B cell (primary cell): Measurements from ENCODE around the gene GUCA2B. TPM values are rescaled to one million over a fixed set of nuclear protein-coding genes. Genes with fewer than 3 reads are reported as not detected.

Experiments used
- ATAC-seq: fragments of 200-7000 bp; cut with Tn5 transposase; one replicate; pipeline ENCODE4 v1.10.0; 2021; ENCODE audit warnings: low read depth, mild to moderate bottlenecking, moderate number of reproducible peaks, moderate library complexity
- CTCF ChIA-PET: fragments of 350-600 bp; sonication (Branson Sonifier 250); formaldehyde crosslinking; loops from one replicate; lab custom pipeline; 2021; ENCODE audit warnings: antibody characterized with exemption, inconsistent platforms; lab: Charles Lee
- POLR2A ChIA-PET: fragments of 350-600 bp; sonication (Branson Sonifier 250); formaldehyde crosslinking; loops from one replicate; lab custom pipeline; 2021; ENCODE audit warnings: antibody characterized with exemption; lab: Charles Lee
- DNase-seq: peaks from one replicate; pipeline ENCODE4 v3.0.0; 2013
- H2AFZ ChIP-seq: 2 replicates; pipeline ENCODE4 v1.6.1; 2012; ENCODE audit warnings: mild to moderate bottlenecking, low read depth, low read length; ENCODE audit not compliant: insufficient read depth, poor library complexity, severe bottlenecking
- H3K27ac ChIP-seq, 2 donors: 1 replicate in 1 of 2; 2 replicates in 1 of 2; pipeline ENCODE4 v1.5.1; 2012 to 2013; ENCODE audit warnings: low read length in 2 of 2, mild to moderate bottlenecking in 2 of 2, moderate library complexity in 1 of 2
- H3K27me3 ChIP-seq, 4 experiments: fragments of 200-600 bp in 1 of 4; sonication (generic) in 1 of 4; replicated peaks in 1 of 4; 1 replicate in 2 of 4; 2 replicates in 2 of 4; pipeline versions ENCODE4 v1.6.1 to v1.7.0; 2013 to 2016; ENCODE audit warnings: low read length in 3 of 4, mild to moderate bottlenecking in 2 of 4, mixed read lengths in 1 of 4, moderate library complexity in 1 of 4; ENCODE audit not compliant: insufficient read depth in 4 of 4, control insufficient read depth in 3 of 4; ENCODE audit errors: control extremely low read depth in 1 of 4
- H3K36me3 ChIP-seq, 2 experiments: replicated peaks in 1 of 2; 1 replicate in 1 of 2; 2 replicates in 1 of 2; pipeline versions ENCODE4 v1.6.1 to v1.7.1; 2013; ENCODE audit warnings: low read length in 1 of 2; ENCODE audit not compliant: insufficient read depth in 2 of 2, control insufficient read depth in 1 of 2; ENCODE audit errors: control extremely low read depth in 1 of 2, extremely low read depth in 1 of 2
- H3K4me1 ChIP-seq, 2 donors: fragments of 200-600 bp in 1 of 2; sonication (generic) in 1 of 2; 1 replicate in 1 of 2; 2 replicates in 1 of 2; pipeline versions ENCODE4 v1.5.1 to v1.6.1; 2013 to 2017; ENCODE audit warnings: low read length in 2 of 2; ENCODE audit not compliant: control insufficient read depth in 2 of 2, insufficient read depth in 2 of 2
- H3K4me2 ChIP-seq: replicated peaks from 2 replicates; pipeline ENCODE3; 2012; ENCODE audit warnings: mild to moderate bottlenecking, low read depth, low read length; ENCODE audit not compliant: poor library complexity, severe bottlenecking
- H3K4me3 ChIP-seq, 5 experiments: fragments of 200-600 bp in 1 of 5; sonication (generic) in 1 of 5; 1 replicate in 3 of 5; 2 replicates in 2 of 5; pipeline versions ENCODE4 v1.5.1 to v1.7.0; 2011 to 2016; ENCODE audit warnings: low read length in 4 of 5, mild to moderate bottlenecking in 4 of 5, low read depth in 2 of 5, control low read depth in 1 of 5, moderate library complexity in 1 of 5; ENCODE audit not compliant: insufficient read depth in 1 of 5; ENCODE audit errors: control extremely low read depth in 1 of 5, extremely low read depth in 1 of 5
- H3K79me2 ChIP-seq: fragments of 200-600 bp; sonication (generic); one replicate; pipeline ENCODE4 v1.6.0; 2016; ENCODE audit warnings: low read length; ENCODE audit not compliant: control insufficient read depth, insufficient read depth
- H3K9ac ChIP-seq: fragments of 200-600 bp; sonication (generic); 2 replicates; pipeline ENCODE4 v1.6.1; 2017; ENCODE audit warnings: mild to moderate bottlenecking, low read length, moderate library complexity
- H3K9me3 ChIP-seq, 3 donors: one replicate each; pipeline versions ENCODE4 v1.6.1 to v1.7.1; 2013; ENCODE audit warnings: low read length in 2 of 3; ENCODE audit not compliant: control insufficient read depth in 2 of 3, insufficient read depth in 1 of 3; ENCODE audit errors: control extremely low read depth in 1 of 3
- H4K20me1 ChIP-seq: 2 replicates; pipeline ENCODE4 v1.6.0; 2012; ENCODE audit warnings: mild to moderate bottlenecking, low read length; ENCODE audit not compliant: insufficient read depth, control insufficient read depth, poor library complexity, severe bottlenecking
- H3K27ac Mint-ChIP-seq: one replicate; pipeline ENCODE4 v1.8.0; 2021; ENCODE audit warnings: mixed read lengths
- H3K27me3 Mint-ChIP-seq: one replicate; pipeline ENCODE4 v1.8.0; 2021; ENCODE audit warnings: mixed read lengths
- H3K4me1 Mint-ChIP-seq: one replicate; pipeline ENCODE4 v1.8.0; 2021; ENCODE audit warnings: mixed read lengths
- H3K4me3 Mint-ChIP-seq: one replicate; pipeline ENCODE4 v1.8.0; 2021; ENCODE audit warnings: mixed read lengths
- H3K9me3 Mint-ChIP-seq: one replicate; pipeline ENCODE4 v1.8.0; 2022; ENCODE audit warnings: mixed read lengths; ENCODE audit not compliant: insufficient read depth
- EZH2 ChIP-seq: IDR thresholded peaks from 2 replicates; pipeline ENCODE4 v1.6.1; 2012; ENCODE audit warnings: borderline replicate concordance, low read depth, mild to moderate bottlenecking, moderate library complexity, low read length; ENCODE audit not compliant: insufficient read depth, poor library complexity, severe bottlenecking
- WGBS: methylation state at CpG from one replicate; pipeline ENCODE4 v1.1.5; 2013; ENCODE audit warnings: missing lambda C conversion rate; ENCODE audit not compliant: insufficient coverage; 5-methylcytosine and 5-hydroxymethylcytosine counted together
- intact Hi-C: fragments of 100-400 bp; cut with micrococcal nuclease; formaldehyde crosslinking; loops from one replicate; pipeline ENCODE4 v1.10.0; 2022
- polyA plus RNA-seq: library from polyadenylated mRNA; depleted of rRNA; stranded (reverse); fragments of >200 nt; gene quantifications from 2 replicates; pipeline ENCODE4 v1.2.3, GENCODE V29; 2012
- total RNA-seq, 2 donors: library from RNA; stranded (reverse); fragments of 120-200 nt in 1 of 2; gene quantifications; 1 replicate in 1 of 2; 2 replicates in 1 of 2; pipeline versions ENCODE4 v1.2.3 to v1.2.4, GENCODE V29; 2013 to 2022
- TF ChIP-seq, protein P1 (sequence below): fragments of 200-600 bp; IDR thresholded peaks from one replicate; pipeline ENCODE4 v1.8.0; 2022; ENCODE audit warnings: antibody characterized with exemption, mild to moderate bottlenecking

GUCA2B gene
- total and polyA plus RNA-seq, 2 donors (not counting 1 experiment from before 2014, with no cell fraction given) = not detected

DNA sequence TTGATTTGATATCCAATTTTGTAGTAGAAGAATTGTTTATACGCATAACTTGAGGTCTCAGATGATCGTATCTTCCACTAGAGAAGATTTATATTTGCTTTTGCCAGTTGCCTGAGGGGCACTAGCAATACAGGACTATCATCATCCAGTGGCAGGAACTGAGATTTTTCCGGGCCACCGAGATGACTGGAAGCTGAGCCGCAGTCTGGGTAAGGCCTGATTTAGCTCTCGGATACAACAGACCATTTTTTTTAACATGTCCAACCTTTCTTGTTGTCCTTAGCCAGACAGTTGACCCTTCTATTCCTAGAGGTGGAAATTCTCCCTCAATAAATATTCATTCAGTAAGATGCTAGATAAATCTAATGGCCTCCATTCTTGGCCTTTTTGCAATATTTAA lies 25.4 kb upstream of the GUCA2B start:
- DNase-seq (no peak), ATAC-seq (no peak)
- Mint-ChIP-seq H3K4me3 (no peak overlapping the region), H3K4me1 (no peaks in the 10 kb centered on the region), H3K27me3 (peaks cover 28% of the 10 kb centered on the region), H3K27ac (no peak overlapping the region), H3K9me3 (no peaks in the 10 kb centered on the region)
- Histone ChIP-seq H4K20me1 (no peaks in the 10 kb centered on the region), H3K4me3 (no peak overlapping the region), H3K4me1 (no peaks in the 10 kb centered on the region), H3K27me3 (peaks cover 0 to 5% (median 1%) of the 10 kb centered on the region in 4 experiments), H3K27ac (no peak overlapping the region), H2AFZ (no peak overlapping the region), H3K36me3 (no peaks in the 10 kb centered on the region), H3K4me2 (no peak overlapping the region), H3K9ac (no peak overlapping the region), H3K9me3 (no peaks in the 10 kb centered on the region), H3K79me2 (no peaks in the 10 kb centered on the region)
- ChIA-PET POLR2A (no interaction called here), CTCF (interaction anchor here (1.2 kb wide), 1 partner anchor 9 kb away, joined by 3 read pairs; no protein-coding TSS in a partner anchor)
- intact Hi-C loops = no loop called here
- TF ChIP-seq, protein P1, sequence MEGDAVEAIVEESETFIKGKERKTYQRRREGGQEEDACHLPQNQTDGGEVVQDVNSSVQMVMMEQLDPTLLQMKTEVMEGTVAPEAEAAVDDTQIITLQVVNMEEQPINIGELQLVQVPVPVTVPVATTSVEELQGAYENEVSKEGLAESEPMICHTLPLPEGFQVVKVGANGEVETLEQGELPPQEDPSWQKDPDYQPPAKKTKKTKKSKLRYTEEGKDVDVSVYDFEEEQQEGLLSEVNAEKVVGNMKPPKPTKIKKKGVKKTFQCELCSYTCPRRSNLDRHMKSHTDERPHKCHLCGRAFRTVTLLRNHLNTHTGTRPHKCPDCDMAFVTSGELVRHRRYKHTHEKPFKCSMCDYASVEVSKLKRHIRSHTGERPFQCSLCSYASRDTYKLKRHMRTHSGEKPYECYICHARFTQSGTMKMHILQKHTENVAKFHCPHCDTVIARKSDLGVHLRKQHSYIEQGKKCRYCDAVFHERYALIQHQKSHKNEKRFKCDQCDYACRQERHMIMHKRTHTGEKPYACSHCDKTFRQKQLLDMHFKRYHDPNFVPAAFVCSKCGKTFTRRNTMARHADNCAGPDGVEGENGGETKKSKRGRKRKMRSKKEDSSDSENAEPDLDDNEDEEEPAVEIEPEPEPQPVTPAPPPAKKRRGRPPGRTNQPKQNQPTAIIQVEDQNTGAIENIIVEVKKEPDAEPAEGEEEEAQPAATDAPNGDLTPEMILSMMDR = no peak
- no peak for TF ChIP-seq EZH2
- 96% methylated on average over 5 of the region's 6 CpGs for whole genome bisulfite sequencing

DNA sequence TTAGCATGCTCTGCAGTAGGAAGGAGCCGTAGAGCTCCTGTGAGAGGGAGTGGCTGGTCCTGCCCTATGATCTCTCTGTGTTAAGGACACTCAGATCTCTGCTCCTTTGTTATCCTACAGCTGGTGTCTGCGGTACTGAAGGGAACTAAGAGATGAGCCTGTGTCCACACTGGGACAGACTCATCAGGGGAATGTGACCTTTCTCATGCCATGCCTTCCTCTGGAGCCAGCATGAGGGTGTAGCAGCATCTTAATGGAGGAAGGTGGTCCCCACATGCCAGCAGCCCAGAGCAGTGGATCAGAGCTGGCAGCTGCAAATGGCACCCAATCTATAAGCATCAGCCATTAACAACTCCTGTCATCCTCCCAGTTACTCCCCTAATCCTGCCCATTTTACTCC lies 24.7 kb upstream of the GUCA2B start:
- no peaks in the 10 kb centered on the region for H3K4me1 Mint-ChIP-seq
- no peak overlapping the region for H3K27ac Mint-ChIP-seq
- Histone ChIP-seq H3K9me3 (no peaks in the 10 kb centered on the region), H3K4me2 (no peak overlapping the region), H3K9ac (no peak overlapping the region), H4K20me1 (no peaks in the 10 kb centered on the region), H2AFZ (no peak overlapping the region), H3K27me3 (peaks cover 0 to 5% (median 1%) of the 10 kb centered on the region in 4 experiments), H3K27ac (no peak overlapping the region), H3K79me2 (no peaks in the 10 kb centered on the region), H3K4me1 (no peaks in the 10 kb centered on the region), H3K4me3 (no peak overlapping the region), H3K36me3 (no peaks in the 10 kb centered on the region)
- 100% methylated on average over 1 of the region's 2 CpGs for WGBS
- no peak for ATAC-seq
- no peak for DNase-seq
- intact Hi-C loops = no loop called here
- ChIA-PET POLR2A (no interaction called here), CTCF (interaction anchor here (0.9 to 1.2 kb wide), 2 partner anchors 9 to 46 kb away, joined by 3 read pairs; no protein-coding TSS in a partner anchor)
- TF ChIP-seq, protein P1 = no peak
- no peak for TF ChIP-seq EZH2
- H3K9me3 Mint-ChIP-seq = no peaks in the 10 kb centered on the region
- H3K27me3 Mint-ChIP-seq = peaks cover 23% of the 10 kb centered on the region
- no peak overlapping the region for H3K4me3 Mint-ChIP-seq
